Measurements from ENCODE around the gene ASTN2.

DNA sequence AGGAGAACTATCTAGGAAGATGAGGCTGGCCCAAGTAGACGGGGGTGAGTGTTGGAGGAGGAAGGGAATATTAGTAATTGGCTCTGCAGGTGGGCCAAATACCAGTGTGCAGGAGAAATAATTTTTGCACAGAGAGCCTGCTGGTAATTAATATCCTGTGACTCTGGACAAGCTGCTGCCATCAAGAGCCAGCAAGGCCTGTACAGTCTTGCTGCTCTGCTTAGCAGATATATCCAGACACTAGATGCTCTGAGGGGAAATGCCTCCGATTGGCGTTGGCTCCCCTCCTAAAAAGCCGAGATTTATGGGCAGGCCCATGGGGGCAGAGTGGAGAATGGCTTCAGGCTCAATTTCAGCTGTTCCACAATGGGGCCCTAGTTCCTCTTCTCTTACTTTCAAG, 29.6 kb upstream of the ASTN2 start:
- TF ChIP-seq POLR2A (IDR thresholded peaks at IDR 0.05; ENCODE audit: low read length) (no peak), GATA1 (IDR thresholded peaks at IDR 0.05; ENCODE audit: low read depth, low read length) (no peak)

Measured in erythroblast (primary cell).